ENCODE data around the gene ARID5B.

Gene ARID5B

DNA sequence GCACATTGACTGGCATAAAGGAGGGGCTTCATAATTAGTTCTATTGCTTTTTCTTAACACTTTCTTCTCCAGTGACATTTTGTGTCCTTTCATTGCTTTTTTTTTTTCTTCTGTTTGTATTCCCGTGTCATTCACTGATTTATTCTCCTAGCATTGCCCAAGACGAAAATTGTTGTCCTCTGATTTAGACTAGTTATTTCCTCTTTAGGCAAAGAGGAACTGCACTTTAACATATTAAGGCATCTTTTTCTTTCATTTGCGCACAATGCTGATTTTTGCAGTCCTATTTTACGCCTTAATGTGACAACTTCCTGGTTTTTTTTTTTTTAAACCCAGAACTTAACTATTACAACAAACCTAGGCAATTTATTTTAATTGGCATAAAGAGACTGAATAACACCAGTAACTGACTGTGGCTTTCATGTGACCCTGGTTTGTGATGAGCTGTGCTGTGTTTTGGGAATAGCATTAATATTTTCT lies 39.7 kb downstream of the ARID5B start:
- no peak for DNase-seq (ENCODE audit: low read depth)

DNA sequence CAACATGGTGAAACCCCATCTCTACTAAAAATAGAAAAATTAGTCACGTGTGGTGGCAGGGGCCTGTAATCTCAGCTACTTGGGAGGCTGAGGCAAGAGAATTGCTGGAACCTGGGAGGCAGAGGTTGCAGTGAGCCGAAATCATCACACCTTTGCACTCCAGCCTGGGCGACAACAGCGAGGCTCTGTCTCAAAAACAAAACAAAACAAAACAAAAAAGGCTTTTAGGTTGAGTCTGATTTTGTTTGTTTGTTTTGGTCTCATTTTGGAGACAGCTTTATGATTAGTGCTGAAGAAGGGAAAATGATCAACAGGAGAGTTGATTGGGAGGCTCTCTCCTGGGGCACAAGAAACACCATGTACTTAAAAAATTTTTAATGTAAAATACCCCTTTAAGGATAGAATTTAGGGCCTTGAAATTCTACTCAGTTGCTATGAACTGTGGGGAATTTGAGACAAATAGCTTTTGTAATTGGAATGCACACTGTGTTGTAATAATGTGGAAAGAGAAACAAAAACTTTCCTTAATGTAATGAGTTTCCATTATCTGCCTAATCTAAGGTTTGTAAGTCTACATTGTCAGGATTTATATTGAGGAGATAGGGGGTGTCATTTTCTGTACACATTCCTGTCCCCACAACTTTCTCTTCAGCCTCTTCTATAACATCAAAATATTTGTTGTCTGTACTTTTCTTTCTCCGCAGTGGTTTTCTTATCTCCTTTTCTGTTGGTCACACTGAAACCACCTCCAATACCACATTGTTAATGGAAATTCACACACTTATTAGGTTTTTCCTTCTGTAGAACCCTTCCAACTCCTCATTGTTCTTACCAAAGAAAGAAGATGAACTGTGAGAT lies 41.3 kb downstream of the ARID5B start:
- no peak for DNase-seq (ENCODE audit: low read depth)

DNA sequence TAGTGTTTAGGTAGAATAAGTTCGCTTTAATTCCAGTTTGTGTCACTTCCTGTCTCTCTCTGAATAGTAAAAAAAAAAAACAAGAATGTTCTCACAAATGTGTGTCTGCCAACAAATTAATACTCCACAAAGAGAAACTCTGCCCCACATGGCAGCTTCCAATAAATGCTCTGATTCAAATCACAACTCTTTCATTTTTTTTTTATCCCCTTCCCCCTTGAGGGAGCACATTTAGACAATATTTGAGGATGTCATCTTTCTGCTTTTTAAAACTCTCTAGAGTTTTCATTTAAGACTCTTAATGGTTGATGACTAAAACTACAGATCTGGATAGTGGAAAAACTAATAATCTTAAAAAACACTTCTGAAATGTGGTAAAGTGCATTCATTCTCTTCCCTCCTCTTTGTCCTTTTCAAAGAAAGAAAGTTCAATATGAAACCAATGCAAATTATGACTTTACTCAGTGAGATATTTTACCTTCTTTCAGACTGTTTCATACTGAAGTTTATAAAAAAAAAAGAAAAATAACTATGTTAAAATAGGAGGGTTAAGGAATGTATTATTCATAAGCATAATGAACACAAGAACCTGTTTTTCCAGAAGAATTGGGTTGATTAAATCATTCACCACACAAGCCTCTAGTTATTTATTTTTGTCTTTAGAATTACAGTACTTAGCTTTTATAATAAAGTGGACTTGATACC lies 42.3 kb downstream of the ARID5B start:
- DNase-seq (ENCODE audit: low read depth) = no peak

DNA sequence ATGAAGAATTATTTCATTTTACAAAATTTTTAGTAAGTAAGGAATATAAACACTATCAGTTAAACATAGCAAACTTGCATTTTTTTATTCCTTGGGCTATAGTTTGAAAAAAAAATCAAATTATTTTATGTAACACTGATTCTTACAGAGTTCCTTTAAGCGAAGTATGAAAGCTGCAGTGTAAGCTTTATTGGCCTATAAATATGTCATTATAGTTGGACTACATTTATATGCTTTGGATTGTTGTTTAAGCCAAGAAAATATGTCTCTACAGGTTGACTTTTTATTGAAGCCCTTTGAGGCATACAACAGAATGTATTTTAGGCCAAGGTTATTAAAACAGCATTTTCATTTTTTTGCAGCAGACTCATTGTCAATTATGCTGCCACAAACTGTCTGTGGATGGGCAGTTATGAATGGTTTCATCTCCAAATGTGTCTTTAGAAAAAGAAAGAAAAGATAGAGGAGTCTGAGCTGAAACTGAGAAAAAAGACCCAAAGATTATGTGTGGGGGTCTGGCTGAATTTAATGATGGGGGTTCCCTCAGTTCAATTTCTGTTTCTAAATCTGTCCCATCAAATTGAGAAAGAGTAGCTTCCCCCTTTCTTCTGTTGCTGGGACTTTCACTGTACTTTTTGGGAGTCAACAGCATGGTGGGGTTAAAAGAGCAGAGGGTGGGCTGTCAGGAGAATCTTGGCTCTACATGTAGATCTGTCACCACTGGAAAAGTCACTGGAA lies 43.1 kb downstream of the ARID5B start:
- no peak for DNase-seq (ENCODE audit: low read depth)

DNA sequence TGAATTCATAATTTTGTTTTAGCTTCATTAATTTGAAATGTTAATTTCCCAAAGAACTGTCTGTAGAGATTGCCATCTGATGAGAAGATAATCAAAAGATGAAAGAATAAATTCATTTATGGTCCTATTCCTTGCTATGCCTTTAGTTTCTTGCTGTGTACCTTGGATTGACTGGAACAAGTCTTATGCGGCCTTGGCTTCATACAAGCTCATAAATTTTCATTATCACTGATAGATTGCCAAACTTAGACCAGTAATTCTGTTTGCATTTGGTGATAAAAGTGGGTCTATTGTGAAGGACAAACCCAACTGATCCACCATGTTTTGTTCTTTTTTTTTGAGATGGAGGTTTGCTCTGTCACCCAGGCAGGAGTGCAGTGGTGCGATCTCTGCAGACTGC lies 48.2 kb downstream of the ARID5B start:
- no peak for DNase-seq (ENCODE audit: low read depth)

DNA sequence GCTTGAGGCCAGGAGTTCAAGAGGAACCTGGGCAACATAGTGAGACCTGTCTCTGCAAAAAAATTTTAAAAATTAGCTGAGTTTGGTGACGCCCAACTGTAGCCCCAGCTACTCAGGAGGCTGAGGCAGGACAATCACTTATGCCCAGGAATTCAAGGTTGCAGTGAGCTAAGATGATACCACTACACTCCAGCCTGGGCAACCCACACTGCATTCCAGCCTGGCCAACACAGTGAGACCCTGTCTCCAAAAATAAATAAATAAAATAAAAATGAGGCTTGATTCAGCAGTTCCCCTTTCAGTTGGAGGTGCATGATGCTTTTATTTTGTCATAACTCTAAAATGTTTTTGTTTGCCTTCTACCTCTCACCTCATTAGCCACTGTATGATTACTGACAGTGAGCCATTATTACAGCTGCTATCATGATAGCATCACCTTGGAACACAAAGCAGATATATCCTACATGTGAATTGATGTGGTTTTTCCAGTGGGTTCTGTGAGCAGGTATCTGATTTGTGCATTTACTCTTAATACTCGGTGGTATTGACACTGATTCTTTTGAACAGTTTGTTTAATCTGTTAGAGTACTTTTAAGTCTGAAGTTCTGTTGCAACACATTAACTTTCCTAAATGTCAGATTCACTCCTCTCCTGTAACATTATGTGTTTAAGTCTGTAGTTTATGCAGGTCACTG lies 49.1 kb downstream of the ARID5B start:
- DNase-seq (ENCODE audit: low read depth) = no peak

DNA sequence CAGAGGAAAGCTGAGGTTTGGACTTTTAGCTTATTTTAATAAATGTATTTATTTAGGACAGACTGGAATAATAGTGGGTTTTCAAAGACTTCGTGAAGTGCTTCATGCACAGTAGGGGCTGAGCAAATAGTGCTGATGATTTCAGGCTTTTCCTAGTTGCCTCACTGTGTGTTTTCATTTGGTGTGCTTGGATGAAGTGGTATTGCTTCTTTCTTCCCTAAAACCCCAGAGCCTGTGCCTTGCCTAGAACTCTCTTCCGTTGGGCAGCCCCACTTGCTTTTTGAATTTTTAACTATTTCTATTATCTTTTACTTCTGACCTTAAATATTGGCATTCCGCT lies 49.6 kb downstream of the ARID5B start:
- DNase-seq (ENCODE audit: low read depth) = no peak

DNA sequence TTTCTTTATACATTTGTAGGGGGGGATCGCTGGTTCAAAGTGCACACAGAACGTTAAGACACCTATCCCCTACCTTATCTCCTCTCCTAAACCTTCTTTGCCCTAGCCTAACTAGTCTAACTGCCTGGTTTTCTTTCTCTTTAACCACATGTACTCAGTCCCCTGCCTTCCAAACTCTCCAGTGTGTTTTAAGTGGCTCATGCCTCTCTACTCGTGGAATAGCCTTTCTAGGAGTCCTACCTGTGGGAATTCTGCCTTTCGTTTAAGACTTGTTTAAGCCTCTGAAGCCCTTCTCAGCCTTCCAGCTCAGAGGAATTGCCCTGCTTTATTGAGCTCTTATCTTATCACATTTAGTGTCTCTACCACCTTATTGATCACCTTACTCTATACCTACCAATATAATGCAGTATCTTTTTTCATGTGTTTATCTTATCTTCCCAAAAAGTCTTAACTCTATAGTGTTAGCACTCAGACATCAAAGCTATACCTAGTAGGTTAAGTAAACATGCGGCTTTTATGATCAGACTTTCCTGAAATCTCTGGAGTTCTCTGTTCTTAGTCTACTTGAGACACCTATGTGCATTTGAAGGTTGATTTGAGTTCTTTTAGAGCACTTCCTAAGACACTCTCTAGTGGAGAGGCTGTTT lies 50.7 kb downstream of the ARID5B start:
- no peak for DNase-seq (ENCODE audit: low read depth)

DNA sequence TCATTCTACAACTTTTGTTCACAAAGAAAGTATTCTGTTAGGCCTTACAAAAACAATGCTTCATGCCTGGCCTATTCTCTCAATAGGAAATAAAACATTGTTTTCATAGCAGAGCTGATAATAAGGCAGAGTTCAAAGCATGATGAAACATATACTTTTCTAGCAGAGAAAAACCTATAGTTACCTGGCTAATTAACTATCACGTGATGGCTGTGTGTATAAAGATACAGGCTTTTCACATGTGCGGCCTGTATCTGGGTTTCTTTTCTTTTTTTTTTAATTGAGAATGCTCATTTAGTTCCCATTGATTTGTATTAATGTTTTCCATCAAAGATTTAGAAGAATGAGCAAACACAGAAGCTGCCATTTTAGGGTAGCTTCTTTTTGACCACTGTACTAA lies 51.7 kb downstream of the ARID5B start:
- no peak for DNase-seq (ENCODE audit: low read depth)

DNA sequence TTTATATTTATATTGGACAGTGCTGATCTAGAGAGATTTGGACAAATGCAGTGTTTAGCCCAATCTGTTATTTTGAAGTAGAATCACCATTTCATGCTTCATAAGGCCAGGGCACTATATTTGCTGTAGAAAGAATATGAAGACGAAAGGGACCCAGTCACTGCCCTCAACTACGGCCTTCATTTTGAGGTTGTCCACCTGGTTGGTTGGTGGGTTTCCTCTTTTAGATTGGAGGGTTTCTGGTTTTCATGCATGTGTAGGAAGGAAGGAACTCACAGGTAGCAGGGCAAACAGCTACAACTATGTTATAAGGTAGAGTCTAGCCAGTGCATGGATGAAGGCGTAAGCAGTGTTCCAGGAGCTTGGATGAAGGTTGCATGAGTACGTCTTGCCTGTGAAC lies 56.3 kb downstream of the ARID5B start:
- DNase-seq (ENCODE audit: low read depth) = no peak

DNA sequence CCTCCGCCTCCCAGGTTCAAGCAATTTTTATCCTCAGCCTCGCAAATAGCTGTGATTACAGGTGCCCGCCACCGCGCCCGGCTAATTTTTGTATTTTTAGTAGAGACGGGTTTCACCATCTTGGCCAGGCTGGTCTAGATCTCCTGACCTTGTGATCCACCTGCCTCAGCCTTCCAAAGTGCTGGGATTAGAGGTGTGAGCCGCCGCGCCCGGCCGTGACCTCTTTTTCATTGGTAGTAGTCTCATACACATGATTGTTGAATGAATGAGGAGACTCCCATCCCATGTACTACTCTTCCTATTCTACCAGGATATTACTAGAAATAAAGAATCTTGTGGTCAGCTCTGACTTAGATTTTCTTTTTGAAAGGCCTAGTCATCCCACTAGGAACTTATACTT lies 56.8 kb downstream of the ARID5B start:
- DNase-seq (ENCODE audit: low read depth) = no peak

DNA sequence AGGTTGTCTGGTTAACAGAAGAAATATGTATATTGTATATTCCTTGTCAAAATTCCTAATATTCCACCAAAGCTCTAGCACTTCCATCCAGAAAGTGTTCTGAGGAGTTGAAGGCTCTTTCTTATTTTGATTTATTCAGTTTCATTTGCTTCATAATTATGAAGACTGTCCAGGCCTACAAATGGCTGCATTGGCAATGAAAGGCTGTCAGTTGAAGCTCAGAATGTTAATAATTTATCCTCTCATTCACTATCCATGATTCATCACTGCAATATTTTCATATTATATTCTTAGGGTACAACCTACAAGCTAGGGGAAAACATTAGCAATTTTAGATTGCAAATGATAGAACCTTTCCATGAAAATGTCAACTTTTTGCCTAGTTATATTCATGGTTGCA lies 57.3 kb downstream of the ARID5B start:
- no peak for DNase-seq (ENCODE audit: low read depth)

DNA sequence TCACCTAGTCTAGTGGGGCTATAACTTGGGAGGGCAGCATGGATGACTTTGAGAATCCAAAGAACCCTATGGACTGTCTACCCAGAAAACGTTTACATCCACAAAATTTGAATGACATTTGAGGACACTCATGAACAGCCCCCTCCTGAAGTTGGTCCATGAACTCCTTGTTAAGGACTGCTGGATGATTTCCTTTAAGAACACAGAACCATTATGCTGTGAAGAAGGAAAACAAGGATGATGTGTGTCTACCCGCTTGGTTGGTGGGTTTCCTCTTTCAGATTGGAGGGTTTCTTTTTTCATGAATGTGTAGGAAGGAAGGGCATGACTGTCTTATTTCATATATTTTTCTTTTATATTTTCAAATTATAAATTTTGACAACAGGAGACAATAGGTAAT lies 58.3 kb downstream of the ARID5B start:
- no peak for DNase-seq (ENCODE audit: low read depth)

DNA sequence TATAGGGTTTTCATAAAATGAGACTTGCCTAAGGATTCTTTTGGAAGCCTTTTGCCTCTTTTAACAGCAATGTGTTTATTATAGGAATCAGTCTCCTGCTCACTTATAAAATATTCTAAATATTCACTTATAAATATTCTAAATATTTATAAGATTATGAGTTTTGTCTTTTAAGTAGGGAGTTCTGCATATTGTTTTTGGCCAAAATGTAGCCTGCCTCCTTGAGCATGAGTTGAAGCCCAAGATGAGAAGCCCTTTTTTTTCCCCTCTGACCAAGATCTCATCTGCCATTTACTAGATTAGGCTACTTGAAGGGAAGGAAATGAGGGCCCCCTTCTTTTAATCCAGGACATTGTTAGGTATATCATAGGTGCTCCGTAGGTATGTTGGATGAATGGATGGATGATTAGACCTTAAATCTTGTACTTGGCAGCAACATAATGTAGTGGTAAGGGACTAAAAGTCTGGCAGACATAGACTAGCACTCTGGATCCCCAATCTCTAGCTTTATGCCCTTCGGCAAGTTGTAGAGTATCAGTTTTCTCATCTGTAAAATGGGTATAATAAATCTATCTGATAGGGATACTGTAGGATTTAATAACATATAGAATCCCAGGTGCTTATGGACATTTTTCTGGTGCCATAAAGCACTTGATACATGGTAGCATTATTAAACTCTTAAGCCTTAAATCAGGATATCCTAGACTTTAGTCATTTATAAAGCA lies 59.1 kb downstream of the ARID5B start:
- no peak for DNase-seq (ENCODE audit: low read depth)

DNA sequence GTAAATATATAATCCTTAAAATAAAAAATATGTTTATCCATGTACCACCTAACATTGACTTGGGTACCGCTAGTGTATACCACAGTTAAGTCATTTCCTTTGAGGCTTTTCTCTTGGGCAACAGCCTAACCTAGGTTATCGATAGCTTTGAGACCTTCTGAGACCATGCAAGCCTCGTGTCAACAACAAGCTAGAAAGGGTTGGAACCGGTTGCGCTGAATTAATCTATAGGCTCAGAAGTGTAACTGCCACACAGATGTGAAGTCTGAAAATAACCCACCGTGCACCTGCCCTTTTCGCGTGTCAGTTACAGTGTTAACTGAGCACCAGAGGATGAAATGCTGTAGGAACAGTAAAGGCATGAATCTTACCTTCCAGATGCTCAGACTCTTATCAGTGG lies 59.8 kb downstream of the ARID5B start:
- DNase-seq (ENCODE audit: low read depth) = no peak

DNA sequence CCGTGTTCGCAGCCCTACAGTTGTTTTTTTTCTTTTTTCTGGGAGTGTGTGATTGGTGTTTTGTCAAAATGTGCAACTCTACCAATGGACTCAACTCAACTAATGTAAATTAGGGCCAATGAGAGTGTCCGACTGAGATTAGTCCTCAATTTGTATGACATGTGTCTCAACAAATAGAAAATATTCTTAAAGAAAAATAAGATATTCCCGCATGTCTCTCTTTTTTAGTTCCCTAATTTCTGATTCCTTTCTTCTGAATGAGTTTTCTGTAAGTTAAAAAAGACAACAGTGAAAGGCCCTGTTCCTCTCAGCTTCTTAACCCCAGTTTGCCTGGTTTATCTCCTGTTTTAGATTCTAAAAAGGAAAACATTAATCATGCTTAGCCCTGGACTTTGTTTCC lies 61.5 kb downstream of the ARID5B start:
- DNase-seq (ENCODE audit: low read depth) = no peak

DNA sequence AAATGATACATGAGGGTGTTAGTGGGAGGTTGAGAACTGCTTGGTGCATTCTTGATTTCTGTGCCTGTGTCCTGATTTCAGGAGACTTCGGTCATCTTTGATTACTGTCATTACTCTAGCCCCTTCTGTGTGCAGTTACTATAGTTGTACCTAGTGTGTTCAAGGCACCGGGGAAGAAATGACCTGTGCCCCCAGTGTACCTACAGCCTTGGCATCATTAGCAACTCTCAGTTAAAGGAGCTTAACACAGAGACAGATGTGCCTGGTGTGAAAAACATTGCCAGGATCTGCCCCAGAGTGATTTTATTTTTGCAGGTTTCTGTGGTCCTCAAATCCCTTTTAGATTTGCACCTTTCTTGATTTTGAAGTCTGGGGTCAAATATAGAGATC lies 62.2 kb downstream of the ARID5B start:
- DNase-seq (ENCODE audit: low read depth) = no peak

DNA sequence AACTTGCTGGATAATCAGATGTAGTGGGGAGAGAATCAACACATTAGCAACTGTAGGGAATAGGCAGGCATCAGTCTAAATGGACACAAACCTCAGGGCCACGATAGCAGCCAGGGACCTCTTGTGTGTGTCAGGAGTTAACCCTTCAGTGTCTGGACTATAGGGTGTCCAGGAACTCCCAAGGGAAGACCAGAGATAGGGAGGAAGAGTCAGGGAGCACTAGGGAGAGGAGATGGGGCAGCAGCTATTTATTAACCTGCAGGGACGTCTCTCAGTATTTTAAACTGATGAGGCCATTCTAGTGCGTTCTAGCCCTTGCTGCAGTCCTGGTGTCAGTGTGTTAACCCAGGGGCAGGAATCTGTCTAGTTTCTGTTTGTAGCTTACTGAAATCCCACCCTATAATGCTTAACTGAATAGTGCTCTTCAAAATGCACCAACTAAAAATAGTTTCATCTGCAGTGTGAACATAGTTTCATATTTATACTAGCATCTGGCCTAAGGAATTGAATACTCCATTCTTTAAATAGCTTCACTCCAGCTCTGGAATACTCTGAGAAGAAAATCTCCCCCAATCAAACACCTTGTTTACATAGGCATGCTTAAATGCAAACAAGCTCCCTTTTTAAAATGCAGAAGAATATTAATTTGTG lies 62.7 kb downstream of the ARID5B start:
- DNase-seq (ENCODE audit: low read depth) = no peak

DNA sequence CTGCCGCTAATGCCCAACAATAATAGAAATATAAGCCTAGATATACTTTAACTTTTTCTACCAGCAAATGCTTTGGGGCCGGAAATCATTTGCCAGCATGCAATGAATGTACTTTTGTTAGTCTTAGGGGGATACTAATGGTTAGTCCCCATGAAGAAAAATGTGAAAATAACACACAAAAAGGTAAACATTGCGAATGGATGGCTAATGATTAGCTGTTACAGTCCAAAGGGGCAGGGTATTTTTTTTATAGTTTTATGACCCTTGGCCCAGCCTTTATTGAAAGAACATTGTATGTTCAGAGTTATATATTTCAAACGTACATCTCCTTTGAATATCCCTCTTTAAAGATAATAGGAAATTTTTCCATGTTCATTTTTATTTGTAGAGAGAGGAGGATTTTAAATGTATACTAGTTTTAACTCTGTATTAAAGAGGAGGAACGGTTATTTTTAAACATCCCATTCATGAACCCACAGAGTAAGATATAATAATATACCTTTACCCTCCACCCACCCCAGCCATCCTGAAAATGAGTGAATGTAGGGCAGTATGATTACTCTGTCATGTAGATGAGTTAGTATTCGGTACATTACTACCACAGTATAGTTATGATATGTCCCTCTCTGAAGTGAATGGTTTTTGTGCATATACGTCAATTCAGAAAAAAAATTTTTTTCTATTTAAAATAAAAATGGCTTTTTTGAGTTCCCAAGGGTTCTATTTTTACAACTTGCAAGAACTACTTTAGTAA lies 63.6 kb downstream of the ARID5B start:
- DNase-seq (ENCODE audit: low read depth) = no peak

All from HS-27A (cell line).